Astrocyte of the spinal cord (primary cell): Measurements from ENCODE around the gene STARD13.
A peak's percentile ranks its signal among the peaks of the same experiment; 100 is the strongest.

Source experiments
- DNase-seq: peaks from one replicate; pipeline ENCODE4 v3.0.0; 2011; ENCODE audit warnings: low read depth, low spot score
- H3K4me3 ChIP-seq: 2 replicates; pipeline ENCODE4 v1.5.1; 2011; ENCODE audit warnings: low read depth, mild to moderate bottlenecking, low read length, moderate library complexity
- in situ Hi-C: cut with HindIII; loops from 2 replicates; pipeline ENCODE4 v1.10.0; 2017; ENCODE audit warnings: low sequenced_read_pairs
- TF ChIP-seq, protein P1 (sequence below): IDR thresholded peaks from 2 replicates; pipeline ENCODE4 v1.5.1; 2012; ENCODE audit warnings: low read depth, mild to moderate bottlenecking, low read length, inconsistent platforms

Gene STARD13

DNA sequence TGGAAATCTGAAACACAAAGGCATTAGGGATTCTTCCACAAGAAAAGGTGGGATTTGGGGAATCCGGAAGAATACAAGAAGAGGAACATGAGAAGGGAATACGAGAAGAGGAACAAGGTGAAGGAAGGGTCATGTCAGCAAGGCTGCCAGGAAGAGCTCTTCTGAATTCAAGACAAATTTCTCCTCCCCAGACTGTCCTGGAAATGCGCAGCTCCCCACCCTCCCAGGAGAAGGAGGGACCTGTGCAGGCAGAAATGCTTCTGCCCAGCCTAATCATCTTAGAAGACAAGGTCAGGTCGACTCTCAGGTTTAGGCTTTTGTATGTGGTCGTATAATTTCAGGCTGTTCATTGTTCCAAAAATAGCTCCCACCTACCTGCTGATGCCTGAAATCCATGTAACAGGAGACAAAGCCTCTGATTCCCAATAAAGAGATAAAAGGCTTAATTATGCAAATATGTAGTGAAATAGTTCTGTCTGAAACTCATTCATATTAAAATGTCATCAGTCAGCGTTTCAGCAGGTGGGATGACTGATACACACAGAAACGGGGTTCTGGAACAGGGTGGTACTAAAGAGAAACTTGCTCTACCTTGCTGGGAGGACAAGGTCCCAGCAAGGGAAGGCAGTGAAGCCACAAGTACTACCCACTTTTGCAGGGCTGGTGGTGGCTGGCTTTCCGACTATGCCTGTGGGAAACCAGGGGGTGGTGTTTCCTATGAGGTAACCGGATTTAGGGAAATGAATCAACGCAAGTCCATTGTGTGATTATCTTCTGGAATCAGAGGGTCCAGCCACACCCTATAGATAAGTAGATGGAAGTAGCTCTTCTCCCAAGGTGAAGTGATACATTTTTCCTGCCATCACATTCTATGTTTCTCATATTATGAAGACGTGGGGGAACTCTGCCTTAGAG lies 193.2 kb downstream of the STARD13 start:
- in situ Hi-C loops = no loop called here
- H3K4me3 ChIP-seq = no peak overlapping the region
- no peak for DNase-seq
- TF ChIP-seq, protein P1, sequence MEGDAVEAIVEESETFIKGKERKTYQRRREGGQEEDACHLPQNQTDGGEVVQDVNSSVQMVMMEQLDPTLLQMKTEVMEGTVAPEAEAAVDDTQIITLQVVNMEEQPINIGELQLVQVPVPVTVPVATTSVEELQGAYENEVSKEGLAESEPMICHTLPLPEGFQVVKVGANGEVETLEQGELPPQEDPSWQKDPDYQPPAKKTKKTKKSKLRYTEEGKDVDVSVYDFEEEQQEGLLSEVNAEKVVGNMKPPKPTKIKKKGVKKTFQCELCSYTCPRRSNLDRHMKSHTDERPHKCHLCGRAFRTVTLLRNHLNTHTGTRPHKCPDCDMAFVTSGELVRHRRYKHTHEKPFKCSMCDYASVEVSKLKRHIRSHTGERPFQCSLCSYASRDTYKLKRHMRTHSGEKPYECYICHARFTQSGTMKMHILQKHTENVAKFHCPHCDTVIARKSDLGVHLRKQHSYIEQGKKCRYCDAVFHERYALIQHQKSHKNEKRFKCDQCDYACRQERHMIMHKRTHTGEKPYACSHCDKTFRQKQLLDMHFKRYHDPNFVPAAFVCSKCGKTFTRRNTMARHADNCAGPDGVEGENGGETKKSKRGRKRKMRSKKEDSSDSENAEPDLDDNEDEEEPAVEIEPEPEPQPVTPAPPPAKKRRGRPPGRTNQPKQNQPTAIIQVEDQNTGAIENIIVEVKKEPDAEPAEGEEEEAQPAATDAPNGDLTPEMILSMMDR = no peak

DNA sequence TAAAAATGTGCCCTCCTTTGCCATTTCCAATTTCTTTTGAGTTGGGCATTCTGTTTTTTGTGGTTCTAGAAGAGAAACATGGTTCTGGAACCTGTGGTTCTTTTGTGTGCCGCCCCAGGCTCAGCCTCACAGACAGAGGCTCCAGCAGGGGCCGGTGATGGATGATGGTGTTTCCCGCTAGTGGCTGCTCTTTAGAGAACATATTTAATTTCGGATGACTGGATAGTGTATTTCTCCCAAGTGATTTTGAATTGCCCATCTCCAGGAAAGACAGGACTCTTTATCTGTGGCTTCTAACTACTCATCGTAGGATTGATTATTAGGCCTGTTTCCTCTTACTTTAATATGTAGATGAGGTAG lies 194.2 kb downstream of the STARD13 start:
- no peak for DNase-seq
- no peak overlapping the region for H3K4me3 ChIP-seq
- TF ChIP-seq, protein P1 = no peak
- in situ Hi-C loops = no loop called here

DNA sequence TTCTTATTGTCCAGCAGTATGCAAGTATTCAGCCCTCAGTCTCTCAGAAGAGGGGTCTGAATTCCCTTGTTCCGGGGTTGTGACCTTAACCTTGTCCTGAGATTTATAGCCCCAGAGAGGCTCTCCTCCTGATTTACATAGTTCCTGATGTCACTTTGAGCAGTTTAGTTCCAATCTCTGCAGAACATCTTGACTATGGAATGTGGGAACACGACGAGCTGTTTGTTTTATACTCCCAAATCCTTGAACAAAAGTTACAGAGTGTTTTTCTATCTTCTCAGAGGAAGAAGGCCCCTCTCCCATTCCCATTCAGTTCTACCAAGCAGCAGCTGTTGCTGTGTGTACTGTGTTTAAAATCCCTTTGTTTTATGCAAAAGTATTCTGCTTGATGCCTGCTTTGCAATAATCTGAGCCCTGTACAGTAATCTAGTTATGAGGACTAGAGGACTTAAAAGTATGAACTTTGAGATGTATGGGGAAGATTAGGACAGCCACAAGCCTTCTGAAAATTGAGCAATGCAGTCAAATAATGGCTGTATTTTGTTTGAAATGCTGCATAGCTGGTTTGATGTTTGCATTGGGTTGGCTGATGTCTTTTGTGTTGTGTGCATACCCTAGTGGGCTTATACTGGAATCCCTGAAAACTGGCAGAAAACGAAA lies 194.7 kb downstream of the STARD13 start:
- TF ChIP-seq, protein P1 = no peak
- DNase-seq = no peak
- H3K4me3 ChIP-seq = no peak overlapping the region
- in situ Hi-C loops = no loop called here

DNA sequence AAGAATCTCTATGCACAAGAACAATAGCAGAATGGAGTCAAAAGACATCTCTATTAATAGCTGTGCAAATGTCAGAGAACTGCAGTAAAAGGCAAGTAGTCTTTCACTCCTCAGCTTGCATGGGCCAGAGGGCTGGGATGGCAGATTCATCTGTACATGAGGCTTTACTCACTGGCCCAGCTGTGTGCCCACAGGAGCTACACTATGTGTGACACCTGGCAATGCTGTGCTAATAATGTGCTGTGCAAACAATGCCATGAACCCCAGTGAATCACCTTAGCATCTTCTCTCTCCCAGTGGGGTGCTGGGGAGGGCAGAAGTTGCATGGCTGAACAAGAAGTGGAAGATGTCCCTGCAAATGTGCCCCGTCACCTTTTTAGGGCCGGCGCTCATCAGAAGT lies 196.2 kb downstream of the STARD13 start:
- TF ChIP-seq, protein P1 = no peak
- H3K4me3 ChIP-seq = no peak overlapping the region
- DNase-seq = no peak
- in situ Hi-C loops = no loop called here

DNA sequence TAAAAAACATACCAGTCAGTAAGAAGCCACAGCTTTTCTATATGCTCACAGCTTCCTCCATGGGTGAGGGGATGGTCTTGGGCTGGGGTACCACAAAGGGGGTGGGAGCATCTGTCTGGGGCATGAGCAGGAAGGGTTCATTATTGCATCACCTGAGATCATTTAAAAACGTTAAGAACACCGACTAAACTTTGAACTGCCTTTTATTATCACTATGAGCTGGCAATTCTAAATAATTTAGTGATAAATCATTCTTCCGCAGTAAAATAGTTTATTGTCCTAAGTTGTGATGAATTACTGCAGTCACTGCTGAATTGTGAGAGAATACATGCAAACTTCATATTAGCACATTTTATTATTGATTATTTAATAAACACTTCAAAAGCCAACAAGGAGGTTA lies 197.8 kb downstream of the STARD13 start:
- no peak overlapping the region for H3K4me3 ChIP-seq
- no peak for DNase-seq
- in situ Hi-C loops = no loop called here
- TF ChIP-seq, protein P1 = no peak

DNA sequence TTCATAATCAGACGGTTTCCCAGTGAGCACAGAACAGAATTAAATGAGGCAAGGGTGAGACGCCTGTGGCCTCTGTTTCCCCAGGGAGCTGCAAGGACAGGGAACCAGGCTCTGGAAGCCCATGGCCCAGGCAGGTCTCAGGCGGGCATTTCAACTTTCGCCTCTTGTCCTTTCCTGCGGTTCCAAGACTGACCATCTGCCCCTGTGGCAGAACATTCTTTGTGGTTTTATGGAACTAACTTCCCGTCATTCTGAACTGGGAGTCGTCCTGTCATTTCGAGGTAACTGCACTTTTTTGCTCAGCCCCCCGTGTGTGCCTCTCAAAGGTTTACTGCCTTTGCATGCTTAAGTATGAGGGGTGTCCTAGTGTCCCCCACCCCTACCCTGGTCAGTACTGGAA lies 198.5 kb downstream of the STARD13 start:
- peak; percentile 23 for DNase-seq
- TF ChIP-seq, protein P1 = no peak
- no peak overlapping the region for H3K4me3 ChIP-seq
- in situ Hi-C loops = no loop called here
